H9 (cell line): Measurements from ENCODE around the gene ARHGDIA. TPM values are rescaled to one million over a fixed set of nuclear protein-coding genes. Genes with fewer than 3 reads are reported as not detected.

Experiments used
- DNase-seq: peaks from one replicate; pipeline ENCODE4 v3.0.0-alpha.2; 2017
- H2AFZ ChIP-seq: one replicate; pipeline ENCODE4 v1.6.1; 2013; ENCODE audit warnings: mild to moderate bottlenecking, low read length, control low read depth, moderate library complexity
- H2AK5ac ChIP-seq: 2 replicates; pipeline ENCODE4 v1.6.1; 2013; ENCODE audit warnings: low read length, control low read depth, mixed read lengths; ENCODE audit not compliant: insufficient read length
- H2BK120ac ChIP-seq: one replicate; pipeline ENCODE4 v1.6.1; 2013; ENCODE audit warnings: low read depth, mild to moderate bottlenecking, low read length, control low read depth, inconsistent platforms; ENCODE audit not compliant: poor library complexity, severe bottlenecking
- H2BK12ac ChIP-seq: 2 replicates; pipeline ENCODE4 v1.6.1; 2013; ENCODE audit warnings: low read length, control low read depth, mixed read lengths, low read depth; ENCODE audit not compliant: insufficient read length
- H2BK15ac ChIP-seq: 2 replicates; pipeline ENCODE4 v1.6.1; 2013; ENCODE audit warnings: low read depth, low read length, control low read depth
- H2BK20ac ChIP-seq: one replicate; pipeline ENCODE4 v1.6.1; 2013; ENCODE audit warnings: low read depth, mild to moderate bottlenecking, low read length, control low read depth, inconsistent platforms; ENCODE audit not compliant: poor library complexity, severe bottlenecking
- H2BK5ac ChIP-seq: 2 replicates; pipeline ENCODE4 v1.6.1; 2013; ENCODE audit warnings: low read length, control low read depth, mixed read lengths; ENCODE audit not compliant: insufficient read length
- H3K14ac ChIP-seq: 2 replicates; pipeline ENCODE4 v1.6.1; 2013; ENCODE audit warnings: low read length, control low read depth; ENCODE audit not compliant: insufficient read depth
- H3K18ac ChIP-seq: 2 replicates; pipeline ENCODE4 v1.6.1; 2013; ENCODE audit warnings: low read depth, mild to moderate bottlenecking, mixed read lengths, low read length, control low read depth; ENCODE audit not compliant: insufficient read length
- H3K23ac ChIP-seq: 2 replicates; pipeline ENCODE4 v1.6.1; 2013; ENCODE audit warnings: low read length, control low read depth, mixed read lengths, low read depth; ENCODE audit not compliant: insufficient read length
- H3K23me2 ChIP-seq: 2 replicates; pipeline ENCODE4 v1.6.1; 2013; ENCODE audit warnings: low read depth, mild to moderate bottlenecking, mixed read lengths, low read length, control low read depth; ENCODE audit not compliant: insufficient read length, poor library complexity, severe bottlenecking
- H3K27ac ChIP-seq: 2 replicates; pipeline ENCODE4 v1.5.1; 2013; ENCODE audit warnings: low read length, control low read depth, mixed read lengths, low read depth; ENCODE audit not compliant: insufficient read length
- H3K27me3 ChIP-seq: 2 replicates; pipeline ENCODE4 v1.6.1; 2013; ENCODE audit warnings: low read length, control low read depth, inconsistent platforms; ENCODE audit not compliant: insufficient read depth
- H3K4ac ChIP-seq: 2 replicates; pipeline ENCODE4 v1.6.1; 2013; ENCODE audit warnings: low read depth, mild to moderate bottlenecking, control low read depth, inconsistent platforms, low read length, moderate library complexity
- H3K4me1 ChIP-seq: 2 replicates; pipeline ENCODE4 v1.6.1; 2013; ENCODE audit warnings: low read length, control low read depth, inconsistent platforms; ENCODE audit not compliant: insufficient read depth
- H3K4me2 ChIP-seq: 2 replicates; pipeline ENCODE4 v1.6.1; 2013; ENCODE audit warnings: low read length, control low read depth, mixed read lengths; ENCODE audit not compliant: insufficient read length, insufficient read depth
- H3K56ac ChIP-seq: 2 replicates; pipeline ENCODE4 v1.6.1; 2013; ENCODE audit warnings: low read depth, mild to moderate bottlenecking, mixed read lengths, low read length, control low read depth; ENCODE audit not compliant: insufficient read length
- H3K79me1 ChIP-seq: 2 replicates; pipeline ENCODE4 v1.6.1; 2013; ENCODE audit warnings: low read depth, mild to moderate bottlenecking, moderate library complexity, low read length, control low read depth, inconsistent platforms; ENCODE audit not compliant: insufficient read depth, poor library complexity, severe bottlenecking
- H3K79me2 ChIP-seq: 2 replicates; pipeline ENCODE4 v1.6.1; 2013; ENCODE audit warnings: low read length, control low read depth, inconsistent platforms; ENCODE audit not compliant: insufficient read depth
- H3K9ac ChIP-seq: 2 replicates; pipeline ENCODE4 v1.6.1; 2013; ENCODE audit warnings: low read length, control low read depth, mixed read lengths; ENCODE audit not compliant: insufficient read length; ENCODE audit errors: extremely low read depth
- H3K9me3 ChIP-seq: one replicate; pipeline ENCODE4 v1.6.1; 2013; ENCODE audit warnings: low read depth, low read length, inconsistent platforms; ENCODE audit not compliant: control insufficient read depth
- H3T11ph ChIP-seq: one replicate; pipeline ENCODE4 v1.6.1; 2013; ENCODE audit warnings: mild to moderate bottlenecking, low read length, control low read depth, inconsistent platforms
- H4K20me1 ChIP-seq: one replicate; pipeline ENCODE4 v1.6.1; 2013; ENCODE audit not compliant: control insufficient read depth, insufficient read length, insufficient read depth
- H4K5ac ChIP-seq: 2 replicates; pipeline ENCODE4 v1.6.1; 2013; ENCODE audit warnings: low read depth, mild to moderate bottlenecking, mixed read lengths, low read length, control low read depth; ENCODE audit not compliant: insufficient read length
- H4K8ac ChIP-seq: replicated peaks from 2 replicates; pipeline ENCODE4 v1.6.1; 2013; ENCODE audit warnings: low read length, control low read depth, mixed read lengths, low read depth; ENCODE audit not compliant: insufficient read length
- H4K91ac ChIP-seq: 2 replicates; pipeline ENCODE4 v1.6.1; 2013; ENCODE audit warnings: low read depth, mild to moderate bottlenecking, moderate library complexity, mixed read lengths, low read length, control low read depth; ENCODE audit not compliant: insufficient read length
- H3K27ac Mint-ChIP-seq, 3 experiments: 2 replicates in 2 of 3; 3 replicates in 1 of 3; pipeline ENCODE4 v1.8.0; 2020 to 2021; ENCODE audit warnings: mixed read lengths in 3 of 3, mild to moderate bottlenecking in 1 of 3, moderate library complexity in 1 of 3
- H3K27me3 Mint-ChIP-seq: 2 replicates; pipeline ENCODE4 v1.8.0; 2021; ENCODE audit warnings: low read depth, mild to moderate bottlenecking, moderate library complexity, mixed read lengths
- H3K36me3 Mint-ChIP-seq, 3 experiments: 2 replicates in 2 of 3; 3 replicates in 1 of 3; pipeline ENCODE4 v1.8.0; 2020 to 2021; ENCODE audit warnings: low read depth in 3 of 3, mixed read lengths in 3 of 3; ENCODE audit not compliant: insufficient read depth in 1 of 3
- H3K4me1 Mint-ChIP-seq, 2 experiments: 2 replicates each; pipeline ENCODE4 v1.8.0; 2020; ENCODE audit warnings: mixed read lengths in 2 of 2
- H3K4me3 Mint-ChIP-seq, 2 experiments: 2 replicates in 1 of 2; 3 replicates in 1 of 2; pipeline ENCODE4 v1.8.0; 2020 to 2021; ENCODE audit warnings: mild to moderate bottlenecking in 2 of 2, mixed read lengths in 2 of 2, moderate library complexity in 1 of 2
- H3K9me3 Mint-ChIP-seq, 2 experiments: 2 replicates in 1 of 2; 3 replicates in 1 of 2; pipeline ENCODE4 v1.8.0; 2020; ENCODE audit warnings: mild to moderate bottlenecking in 2 of 2, mixed read lengths in 2 of 2, moderate library complexity in 1 of 2
- CTCF ChIP-seq: fragments of 200-600 bp; sonication (generic); conservative IDR thresholded peaks from 3 replicates; pipeline ENCODE4 v1.8.0; 2021; ENCODE audit warnings: antibody characterized with exemption, mild to moderate bottlenecking
- WGBS: extraction: QIAGEN DNeasy Blood & Tissue Kit; methylation state at CpG from one replicate; pipeline ENCODE4 v1.1.7; 2013; ENCODE audit warnings: missing lambda C conversion rate, low lambda C conversion rate, mixed read lengths; ENCODE audit not compliant: insufficient read length; ENCODE audit errors: extremely low coverage; 5-methylcytosine and 5-hydroxymethylcytosine counted together
- total RNA-seq: library from RNA; stranded (reverse); gene quantifications from 2 replicates; pipeline ENCODE4 v1.2.1, GENCODE V29; 2021

Gene ARHGDIA
- total RNA-seq, 1 experiment from 2014 or later: 247 TPM

- WGBS: no CpG with 5 or more reads among the region's 11 CpGs
- H3K4me1 Mint-ChIP-seq: peaks cover 13 to 16% of the 10 kb centered on the region in 2 experiments
- H2BK12ac ChIP-seq: no peak overlapping the region
- H3K27ac Mint-ChIP-seq: peak overlapping the region; percentile 2 to 74 (median 29); a peak in 3 of 7 replicates
- no peak overlapping the region for H2BK15ac ChIP-seq
- peak; percentile 44; the same call in 2 of the 3 replicates for TF ChIP-seq CTCF
- H3K23ac ChIP-seq: no peak overlapping the region
- H3K9me3 Mint-ChIP-seq: no peaks in the 10 kb centered on the region
- no peak overlapping the region for H3K4ac ChIP-seq
- no peak overlapping the region for H4K8ac ChIP-seq
- H2AFZ ChIP-seq: no peak overlapping the region
- peaks cover 2% of the 10 kb centered on the region; the same call in 1 of the 2 replicates for H3K79me2 ChIP-seq
- no peak overlapping the region for H3K27ac ChIP-seq
- H4K91ac ChIP-seq: no peak overlapping the region
- H3K9me3 ChIP-seq: no peaks in the 10 kb centered on the region
- no peak overlapping the region for H3K56ac ChIP-seq
- H3K18ac ChIP-seq: no peak overlapping the region
- no peak overlapping the region for H2BK120ac ChIP-seq
- H3K4me1 ChIP-seq: peaks cover 3% of the 10 kb centered on the region; the same call in 1 of the 2 replicates
- H3K4me2 ChIP-seq: no peak overlapping the region
- H3K23me2 ChIP-seq: no peaks in the 10 kb centered on the region
- H3K4me3 Mint-ChIP-seq: peak overlapping the region in 1 of 2 experiments; percentile 28; a peak in 2 of 5 replicates
- no peak overlapping the region for H2BK20ac ChIP-seq
- H4K20me1 ChIP-seq: no peaks in the 10 kb centered on the region
- peak; percentile 67 for DNase-seq
- no peak overlapping the region for H4K5ac ChIP-seq
- no peak overlapping the region for H3K14ac ChIP-seq
- no peaks in the 10 kb centered on the region; the same call in 1 of the 2 replicates for H3K27me3 Mint-ChIP-seq
- no peak overlapping the region for H3K9ac ChIP-seq
- H2AK5ac ChIP-seq: no peak overlapping the region
- peaks cover 0 to 5% (median 4%) of the 10 kb centered on the region in 3 experiments; a peak in 4 of 7 replicates for H3K36me3 Mint-ChIP-seq
- peaks cover 3% of the 10 kb centered on the region for H3K79me1 ChIP-seq
- H3T11ph ChIP-seq: no peak overlapping the region
- no peak overlapping the region for H2BK5ac ChIP-seq
- H3K27me3 ChIP-seq: no peaks in the 10 kb centered on the region
Measured at GRCh38 chr17:81825841-81826466, 45.2 kb downstream of the ARHGDIA start.
